ENCODE data around the gene LIM2.

The LIM2 gene

DNA sequence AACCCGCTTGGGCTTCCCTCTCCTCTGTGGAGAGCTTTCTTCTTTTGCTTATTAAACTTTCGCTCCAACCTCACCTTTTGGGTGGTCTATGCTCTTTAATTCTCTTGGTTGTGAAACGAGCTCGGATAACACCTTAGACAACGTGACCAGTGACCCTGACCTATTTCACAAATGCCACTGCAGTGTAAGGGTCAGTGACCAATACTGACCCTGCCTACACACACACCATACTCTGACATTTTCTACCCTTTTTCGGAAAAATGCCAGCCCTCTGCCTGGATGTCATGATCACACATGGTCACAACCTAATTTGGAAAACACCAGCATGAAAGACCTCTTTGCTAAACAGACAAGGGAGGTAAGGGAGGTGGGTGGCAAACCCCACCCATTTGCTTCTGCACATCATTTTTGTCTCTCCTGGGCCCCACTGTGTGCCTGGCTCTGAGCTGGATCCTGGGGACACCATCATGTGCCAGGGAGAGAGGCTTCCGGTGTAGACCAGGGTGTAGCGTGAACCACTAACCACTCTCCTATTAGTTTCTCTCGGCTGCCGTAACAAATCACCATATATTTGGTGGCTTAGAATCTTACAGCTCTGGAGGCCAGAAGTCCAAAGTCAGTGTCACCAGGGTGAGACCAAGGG lies 31.5 kb downstream of the LIM2 start:
- H3K4me3 ChIP-seq (ENCODE audit: low read depth, low read length): no peak overlapping the region
- TF ChIP-seq MYC (IDR thresholded peaks at IDR 0.05; ENCODE audit: low read depth, low read length) (no peak), MAX (IDR thresholded peaks at IDR 0.05; ENCODE audit: low read depth, low read length) (no peak), CTCF (IDR thresholded peaks at IDR 0.05; ENCODE audit: low read depth, low read length) (no peak), POLR2A (IDR thresholded peaks at IDR 0.05; ENCODE audit: extremely low read depth, insufficient read length) (no peak)

GRCh38 chr19:51354742-51355148 lies 33.0 kb downstream of the LIM2 start:
- no peak for TF ChIP-seq POLR2A (IDR thresholded peaks at IDR 0.05; ENCODE audit: extremely low read depth, insufficient read length)
- TF ChIP-seq CTCF (IDR thresholded peaks at IDR 0.05; ENCODE audit: low read depth, low read length): no peak
- no peak for TF ChIP-seq MYC (IDR thresholded peaks at IDR 0.05; ENCODE audit: low read depth, low read length)
- TF ChIP-seq MAX (IDR thresholded peaks at IDR 0.05; ENCODE audit: low read depth, low read length): no peak
- no peak for DNase-seq (ENCODE audit: low read depth)
- H3K4me3 ChIP-seq (ENCODE audit: low read depth, low read length): no peak overlapping the region

More for the DNA sequence above, 31.5 kb downstream of the LIM2 start:
- DNase-seq (ENCODE audit: low read depth): no peak

GRCh38 chr19:51354103-51354741 lies 33.6 kb downstream of the LIM2 start:
- no peak overlapping the region for H3K4me3 ChIP-seq (ENCODE audit: low read depth, low read length)
- TF ChIP-seq MYC (IDR thresholded peaks at IDR 0.05; ENCODE audit: low read depth, low read length) (no peak), MAX (IDR thresholded peaks at IDR 0.05; ENCODE audit: low read depth, low read length) (no peak), CTCF (IDR thresholded peaks at IDR 0.05; ENCODE audit: low read depth, low read length) (no peak), POLR2A (IDR thresholded peaks at IDR 0.05; ENCODE audit: extremely low read depth, insufficient read length) (no peak)
- DNase-seq (ENCODE audit: low read depth): no peak

DNA sequence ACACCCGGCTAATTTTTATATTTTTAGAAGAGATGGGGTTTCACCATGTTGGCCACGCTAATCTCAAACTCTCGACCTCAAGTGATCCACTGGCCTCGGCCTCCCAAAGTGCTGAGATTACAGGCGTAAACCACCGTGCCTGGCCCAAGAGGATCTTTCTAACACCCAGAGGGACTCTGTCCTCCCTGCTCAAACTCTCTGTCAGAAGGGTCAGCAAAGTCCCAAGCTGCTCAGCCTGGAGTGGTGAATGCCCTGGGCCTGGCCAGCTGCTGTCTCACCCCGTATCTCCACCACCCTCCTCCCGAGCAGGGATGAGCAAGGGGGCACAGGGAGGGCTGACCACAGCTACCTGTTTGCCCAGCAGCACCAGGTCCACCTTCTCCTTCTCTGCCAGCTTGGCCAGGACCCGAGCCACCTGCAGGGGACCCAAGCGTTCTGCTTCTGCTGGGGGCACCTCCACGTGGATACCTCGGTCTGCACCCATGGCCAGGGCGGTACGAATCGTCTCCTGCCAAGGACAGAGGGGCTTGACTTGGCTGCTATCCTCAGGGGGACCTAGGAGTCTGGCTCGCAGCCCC lies 34.9 kb downstream of the LIM2 start:
- TF ChIP-seq POLR2A (IDR thresholded peaks at IDR 0.05; ENCODE audit: extremely low read depth, insufficient read length): no peak
- no peak for TF ChIP-seq MAX (IDR thresholded peaks at IDR 0.05; ENCODE audit: low read depth, low read length)
- no peak for TF ChIP-seq CTCF (IDR thresholded peaks at IDR 0.05; ENCODE audit: low read depth, low read length)
- no peak for TF ChIP-seq MYC (IDR thresholded peaks at IDR 0.05; ENCODE audit: low read depth, low read length)
- H3K4me3 ChIP-seq (ENCODE audit: low read depth, low read length): no peak overlapping the region
- no peak for DNase-seq (ENCODE audit: low read depth)

- H3K4me3 ChIP-seq (ENCODE audit: low read depth, low read length): no peak overlapping the region
- DNase-seq (ENCODE audit: low read depth): no peak
- TF ChIP-seq MAX (IDR thresholded peaks at IDR 0.05; ENCODE audit: low read depth, low read length): no peak
- TF ChIP-seq MYC (IDR thresholded peaks at IDR 0.05; ENCODE audit: low read depth, low read length): no peak
- TF ChIP-seq POLR2A (IDR thresholded peaks at IDR 0.05; ENCODE audit: extremely low read depth, insufficient read length): no peak
- no peak for TF ChIP-seq CTCF (IDR thresholded peaks at IDR 0.05; ENCODE audit: low read depth, low read length)
These were observed 36.3 kb downstream of the LIM2 start for GRCh38 chr19:51351266-51351990.

All from NB4 (cell line).